GM12891 (cell line): ENCODE measurements around the gene USP10.

ENCODE experiments used
- PAX5 ChIP-seq: IDR thresholded peaks from 2 replicates; pipeline ENCODE4 v1.6.1; 2011; ENCODE audit warnings: low read length, moderate library complexity, mild to moderate bottlenecking; ENCODE audit not compliant: insufficient read depth, severe bottlenecking
- POLR2A ChIP-seq: IDR thresholded peaks from 2 replicates; pipeline ENCODE4 v1.6.1; 2011; ENCODE audit warnings: low read depth, low read length, control low read depth
- POLR2AphosphoS5 ChIP-seq: IDR thresholded peaks from 2 replicates; pipeline ENCODE4 v1.6.1; 2011; ENCODE audit warnings: low read depth, low read length, control low read depth
- POU2F2 ChIP-seq: IDR thresholded peaks from 2 replicates; pipeline ENCODE4 v1.6.1; 2011; ENCODE audit warnings: low read depth, mild to moderate bottlenecking, control low read depth, low read length, moderate library complexity
- SPI1 ChIP-seq: IDR thresholded peaks from 2 replicates; pipeline ENCODE4 v1.6.1; 2011; ENCODE audit warnings: low read depth, low read length, control low read depth
- TAF1 ChIP-seq: IDR thresholded peaks from 2 replicates; pipeline ENCODE4 v1.6.1; 2011; ENCODE audit warnings: low read depth, low read length, control low read depth

- TF ChIP-seq POLR2A (no peak), POU2F2 (no peak), POLR2AphosphoS5 (no peak), SPI1 (no peak), TAF1 (no peak), PAX5 (no peak)
Measured at GRCh38 chr16:84789431-84789830, 89.6 kb downstream of the USP10 start.
